Esophagus (tissue), 2 donors: ENCODE measurements around the gene LSM14A. TPM values are rescaled to one million over a fixed set of nuclear protein-coding genes. Genes with fewer than 3 reads are reported as not detected.

Source experiments
- H3K27ac ChIP-seq, 2 donors: one replicate each; pipeline ENCODE4 v1.5.1; 2013; ENCODE audit warnings: low read depth in 2 of 2, mild to moderate bottlenecking in 2 of 2, inconsistent platforms in 1 of 2, low read length in 1 of 2, moderate library complexity in 1 of 2
- H3K27me3 ChIP-seq, 2 donors: one replicate each; pipeline ENCODE4 v1.6.1; 2013; ENCODE audit warnings: low read length in 2 of 2, control low read depth in 1 of 2, mild to moderate bottlenecking in 1 of 2; ENCODE audit not compliant: insufficient read depth in 2 of 2, control insufficient read depth in 1 of 2
- H3K36me3 ChIP-seq, 2 donors: one replicate each; pipeline ENCODE4 v1.6.1; 2013; ENCODE audit warnings: low read length in 1 of 2; ENCODE audit not compliant: control insufficient read depth in 2 of 2, insufficient read depth in 2 of 2
- H3K4me1 ChIP-seq, 2 donors: one replicate each; pipeline ENCODE4 v1.6.1; 2013; ENCODE audit warnings: low read length in 1 of 2; ENCODE audit not compliant: control insufficient read depth in 2 of 2, insufficient read depth in 2 of 2
- H3K4me3 ChIP-seq, 2 donors: one replicate each; pipeline ENCODE4 v1.5.1; 2013; ENCODE audit warnings: low read length in 2 of 2, mild to moderate bottlenecking in 2 of 2, low read depth in 1 of 2, moderate library complexity in 1 of 2
- H3K9me3 ChIP-seq, 2 donors: one replicate each; pipeline ENCODE4 v1.6.1; 2013; ENCODE audit warnings: mild to moderate bottlenecking in 2 of 2, low read depth in 1 of 2, low read length in 1 of 2, moderate library complexity in 1 of 2; ENCODE audit not compliant: control insufficient read depth in 2 of 2, insufficient read depth in 1 of 2
- WGBS, 2 donors: extraction: QIAGEN DNeasy Blood & Tissue Kit; methylation state at CpG; one replicate each; pipeline ENCODE4 v1.1.7; 2013; 5-methylcytosine and 5-hydroxymethylcytosine counted together
- polyA plus RNA-seq, 2 donors: library from polyadenylated mRNA; stranded (reverse); fragments of 200-250 nt; gene quantifications; one replicate each; pipeline ENCODE4 v1.2.3, GENCODE V29; 2013
- donor health status: healthy with polysubstance abuse.
- donor health status: Bipolar disorder and iron deficiency.

LSM14A gene
- polyA plus RNA-seq, 2 donors: 31.4 to 57.2 TPM

DNA sequence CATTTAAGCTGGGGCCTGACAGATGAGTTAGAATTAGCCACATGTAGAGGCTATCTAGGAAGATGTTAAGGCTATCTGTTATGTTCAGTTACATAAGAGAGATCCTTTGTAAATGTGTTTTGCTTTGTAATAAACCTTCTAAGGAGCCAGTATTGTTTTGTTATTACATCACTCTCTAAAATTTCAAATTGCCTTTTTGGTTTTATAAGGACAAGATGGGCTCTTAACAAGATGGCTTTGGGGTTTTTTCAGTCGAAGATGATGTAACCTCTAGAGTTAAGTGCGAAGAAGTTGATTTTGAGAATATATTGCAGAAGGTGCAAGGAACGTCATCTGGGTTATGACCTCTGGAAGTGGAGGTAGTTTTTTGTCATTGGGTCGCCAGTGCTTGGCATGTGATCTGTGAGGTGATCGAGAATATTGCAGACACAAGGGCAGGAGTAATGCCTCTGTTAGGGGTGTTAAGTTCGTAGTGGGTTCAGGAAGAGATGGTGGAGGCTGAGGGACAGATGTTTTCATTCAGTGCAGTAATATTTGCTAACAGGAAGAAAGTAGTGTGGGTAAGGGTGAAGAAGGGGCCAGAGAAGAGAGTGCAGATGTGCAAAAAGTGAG is 12.7 kb downstream of the LSM14A start:
- no peaks in the 10 kb centered on the region for H3K36me3 ChIP-seq
- no peak overlapping the region for H3K27ac ChIP-seq
- H3K4me3 ChIP-seq: no peak overlapping the region
- no peaks in the 10 kb centered on the region for H3K27me3 ChIP-seq
- no peaks in the 10 kb centered on the region for H3K4me1 ChIP-seq
- 62 to 66% methylated on average over 6 of the region's 6 CpGs for WGBS, 2 donors
- no peaks in the 10 kb centered on the region for H3K9me3 ChIP-seq

DNA sequence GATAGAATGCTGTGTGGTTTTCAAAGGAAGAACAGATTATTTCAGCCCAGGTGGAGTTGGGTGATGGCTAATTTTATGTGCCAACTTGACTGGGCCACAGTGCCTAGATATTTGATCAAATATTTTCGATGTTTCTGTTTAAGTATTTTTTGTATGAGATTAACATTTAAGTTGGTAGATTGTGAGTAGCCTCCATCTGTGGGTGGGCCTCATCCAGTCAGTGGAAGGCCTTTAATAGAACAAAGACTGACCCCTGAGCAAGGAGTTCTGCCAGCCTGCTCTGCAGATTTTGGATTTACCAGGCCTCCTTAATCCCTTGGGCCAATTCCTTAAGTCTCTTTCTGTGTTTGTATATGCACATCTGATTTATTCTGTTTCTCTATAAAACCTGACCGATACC is 13.9 kb downstream of the LSM14A start:
- Histone ChIP-seq H3K4me3 (no peak overlapping the region), H3K27ac (no peak overlapping the region), H3K4me1 (no peaks in the 10 kb centered on the region), H3K36me3 (no peaks in the 10 kb centered on the region), H3K9me3 (no peaks in the 10 kb centered on the region), H3K27me3 (no peaks in the 10 kb centered on the region)
- 89 to 90% methylated on average over 2 of the region's 2 CpGs for WGBS, 2 donors

DNA sequence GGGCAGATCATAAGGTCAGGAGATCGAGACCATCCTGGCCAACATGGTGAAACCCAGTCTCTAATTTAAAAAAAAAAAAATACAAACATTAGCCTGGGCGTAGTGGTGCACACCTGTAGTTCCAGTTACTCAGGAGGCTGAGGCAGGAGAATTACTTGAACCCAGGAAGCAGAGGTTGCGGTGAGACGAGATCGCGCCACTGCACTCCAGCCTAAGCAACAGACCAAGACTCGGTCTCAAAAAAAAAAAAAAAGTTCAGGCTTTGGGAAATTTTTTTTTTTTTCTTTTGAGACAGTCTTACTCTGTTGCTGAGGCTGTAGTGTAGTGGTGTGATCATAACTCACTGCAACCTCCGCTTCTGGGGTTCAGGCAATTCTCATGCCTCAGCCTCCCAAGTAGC is 14.7 kb downstream of the LSM14A start:
- Histone ChIP-seq H3K4me3 (no peak overlapping the region), H3K27me3 (no peaks in the 10 kb centered on the region), H3K36me3 (no peaks in the 10 kb centered on the region), H3K4me1 (no peaks in the 10 kb centered on the region), H3K27ac (no peak overlapping the region), H3K9me3 (no peaks in the 10 kb centered on the region)
- 97 to 98% methylated on average over 8 of the region's 8 CpGs for WGBS, 2 donors

DNA sequence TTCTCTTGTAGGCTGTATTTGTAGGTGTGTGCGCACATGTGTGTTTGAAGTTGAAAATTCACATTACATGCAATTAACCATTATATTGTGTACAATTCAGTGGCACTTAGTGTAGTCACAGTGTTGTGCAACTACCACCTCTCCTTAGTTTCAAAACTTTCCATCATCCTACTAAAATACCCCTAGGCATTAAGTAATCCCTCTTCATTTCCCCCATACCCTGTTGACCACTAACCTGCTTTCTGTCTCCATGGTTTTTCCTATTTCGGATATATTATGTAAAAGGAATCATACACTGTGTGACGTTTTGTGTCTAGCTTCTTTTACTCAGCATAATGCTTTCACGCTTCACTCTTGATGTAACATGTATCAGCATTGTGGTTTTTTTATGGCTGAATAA is 16.1 kb downstream of the LSM14A start:
- Histone ChIP-seq H3K4me1 (no peaks in the 10 kb centered on the region), H3K4me3 (no peak overlapping the region), H3K27ac (no peak overlapping the region), H3K9me3 (no peaks in the 10 kb centered on the region), H3K36me3 (no peaks in the 10 kb centered on the region), H3K27me3 (no peaks in the 10 kb centered on the region)
- WGBS, 2 donors: 85 to 86% methylated on average over 4 of the region's 4 CpGs

DNA sequence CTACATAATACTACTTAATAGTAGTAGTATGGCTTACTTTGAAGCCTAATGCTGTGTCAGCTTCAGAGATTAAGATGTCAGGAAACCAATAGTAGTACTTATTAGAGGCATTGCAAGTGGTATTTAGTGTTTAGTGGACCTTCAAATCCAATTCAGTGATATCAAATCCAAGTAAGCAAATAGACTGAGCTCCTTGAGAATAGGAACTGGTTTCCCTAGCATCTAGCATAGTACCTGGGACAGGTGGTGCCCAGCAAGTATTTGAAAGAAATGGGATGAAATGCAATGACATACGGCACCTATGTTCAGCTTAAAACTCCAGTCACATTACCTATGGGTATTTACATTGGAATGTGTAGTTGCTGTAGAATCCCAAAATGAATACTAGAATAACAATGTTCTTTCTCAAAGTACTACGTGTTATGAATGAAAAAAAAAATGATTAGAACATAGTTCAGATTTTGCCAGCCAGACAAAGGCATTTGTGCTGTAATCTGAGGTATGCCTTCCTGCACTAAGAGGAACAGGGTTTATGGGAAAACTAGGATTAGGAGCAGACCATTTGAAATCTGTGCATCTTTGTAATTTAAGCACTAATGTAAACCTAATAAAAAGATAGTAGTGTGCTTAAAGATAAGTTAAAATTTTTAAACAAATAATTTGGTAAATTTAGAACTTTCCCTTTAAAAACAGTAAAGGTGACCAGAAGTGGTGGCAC is 17.1 kb downstream of the LSM14A start:
- no peaks in the 10 kb centered on the region for H3K27me3 ChIP-seq
- no peak overlapping the region for H3K27ac ChIP-seq
- peaks cover 0 to 3% of the 10 kb centered on the region in 2 donors for H3K4me1 ChIP-seq
- H3K4me3 ChIP-seq: no peak overlapping the region
- no peaks in the 10 kb centered on the region for H3K9me3 ChIP-seq
- H3K36me3 ChIP-seq: peaks cover 0 to 2% of the 10 kb centered on the region in 2 donors
- 50 to 54% methylated on average over 2 of the region's 2 CpGs for WGBS, 2 donors

DNA sequence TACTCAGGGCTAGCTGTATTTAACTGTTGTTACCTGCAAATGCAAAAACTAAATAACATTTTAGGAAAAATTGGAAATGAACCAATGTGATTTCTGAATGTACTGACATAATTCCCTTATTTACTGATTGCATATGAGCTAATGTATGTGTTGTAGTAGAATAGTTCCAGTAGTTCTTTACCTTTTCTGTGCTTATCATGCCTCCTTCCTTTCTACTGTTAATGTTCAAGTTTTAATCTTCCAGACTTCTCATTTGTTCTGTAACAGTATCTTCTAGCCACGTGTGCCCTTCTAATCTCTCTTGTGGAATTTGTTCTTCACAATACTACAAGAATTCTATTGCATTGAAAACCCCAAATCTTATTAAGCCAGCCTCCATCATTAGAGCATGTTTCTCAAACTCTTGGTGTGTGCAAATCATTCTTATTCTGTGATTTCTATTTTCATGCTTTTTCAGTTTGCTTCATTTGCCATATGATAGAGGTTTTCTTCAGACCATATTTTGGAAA is 17.7 kb downstream of the LSM14A start:
- H3K4me1 ChIP-seq: peaks cover 0 to 3% of the 10 kb centered on the region in 2 donors
- 17 to 19% methylated on average over 1 of the region's 1 CpG for WGBS, 2 donors

DNA sequence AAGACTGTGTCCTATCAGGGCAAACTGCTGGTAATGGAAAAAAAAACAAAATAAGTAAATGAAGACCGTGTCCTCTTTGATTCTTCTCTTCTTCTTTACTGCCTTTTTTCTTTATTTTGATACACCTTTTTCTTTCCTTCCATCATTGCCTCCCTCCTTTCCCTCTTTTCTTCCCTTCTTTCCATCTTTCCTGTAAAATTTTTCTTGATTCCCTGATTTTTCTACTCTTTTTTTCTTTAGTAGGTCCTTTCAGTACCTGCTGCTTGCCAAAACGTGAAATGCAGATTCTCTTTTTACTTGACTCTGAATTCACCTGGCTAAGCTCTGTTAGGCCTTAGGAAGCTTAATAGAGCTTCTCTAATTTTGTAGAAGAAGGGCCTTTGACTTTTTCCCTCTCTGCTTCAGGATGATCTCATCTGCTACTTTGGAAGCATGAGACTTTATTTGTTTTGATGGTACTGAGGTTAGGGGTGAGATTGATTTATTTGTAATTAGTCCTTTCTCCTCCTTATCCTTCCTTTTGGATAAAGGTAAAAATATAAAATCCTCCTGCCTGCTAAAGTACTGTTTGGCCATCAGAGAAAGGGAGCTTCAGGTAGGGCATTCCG is 19.2 kb downstream of the LSM14A start:
- Histone ChIP-seq H3K9me3 (no peaks in the 10 kb centered on the region), H3K4me1 (peaks cover 0 to 3% of the 10 kb centered on the region in 2 donors), H3K36me3 (peaks cover 0 to 3% of the 10 kb centered on the region in 2 donors), H3K4me3 (no peak overlapping the region), H3K27me3 (no peaks in the 10 kb centered on the region), H3K27ac (no peak overlapping the region)
- WGBS, 2 donors: 66 to 70% methylated on average over 3 of the region's 3 CpGs

More for the DNA sequence above, 17.7 kb downstream of the LSM14A start:
- Histone ChIP-seq H3K27ac (no peak overlapping the region), H3K36me3 (peaks cover 0 to 3% of the 10 kb centered on the region in 2 donors), H3K4me3 (no peak overlapping the region), H3K27me3 (no peaks in the 10 kb centered on the region), H3K9me3 (no peaks in the 10 kb centered on the region)

DNA sequence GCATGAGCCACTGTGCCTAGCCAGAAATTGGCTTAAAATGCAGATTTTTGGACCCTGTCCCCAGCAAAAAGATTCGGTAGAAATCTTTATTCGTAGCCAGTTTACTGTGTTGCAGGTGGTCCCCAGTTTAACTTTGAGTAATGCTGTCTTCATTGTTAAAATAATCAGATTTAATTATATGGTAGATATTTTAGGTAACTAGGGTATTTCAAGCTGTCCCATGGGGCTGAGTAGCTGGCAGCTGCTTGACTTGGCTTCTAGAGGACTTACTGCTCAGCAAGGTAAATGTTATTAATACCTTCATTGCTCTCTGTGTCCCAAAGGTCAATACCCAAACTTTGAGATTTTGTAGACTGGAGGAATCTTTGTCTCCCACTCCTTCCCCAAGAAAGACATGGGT is 21.1 kb downstream of the LSM14A start:
- peaks cover 0 to 6% of the 10 kb centered on the region in 2 donors for H3K36me3 ChIP-seq
- WGBS, 2 donors: 82 to 89% methylated on average over 2 of the region's 2 CpGs
- no peaks in the 10 kb centered on the region for H3K27me3 ChIP-seq
- H3K4me3 ChIP-seq: no peak overlapping the region
- H3K27ac ChIP-seq: no peak overlapping the region
- no peaks in the 10 kb centered on the region for H3K9me3 ChIP-seq
- peaks cover 0 to 3% of the 10 kb centered on the region in 2 donors for H3K4me1 ChIP-seq

DNA sequence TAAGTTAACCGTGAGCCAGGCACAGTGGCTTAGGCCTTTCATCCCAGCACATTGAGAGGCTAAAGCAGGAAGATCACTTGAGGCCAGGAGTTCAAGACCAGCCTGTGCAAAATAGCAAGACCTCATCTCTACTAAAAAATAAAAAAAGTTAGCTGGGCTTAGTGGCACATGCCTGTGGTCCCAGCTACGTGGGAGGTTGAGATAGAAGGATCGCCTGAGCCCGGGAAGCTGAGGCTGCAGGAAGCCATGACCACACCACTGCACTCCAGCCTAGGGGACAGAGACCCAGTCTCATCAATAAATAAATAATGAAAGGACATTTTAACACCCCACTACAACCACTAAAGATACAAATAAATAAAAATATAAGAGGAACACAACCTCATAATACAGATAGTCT is 21.6 kb downstream of the LSM14A start:
- Histone ChIP-seq H3K9me3 (no peaks in the 10 kb centered on the region), H3K36me3 (peaks cover 0 to 6% of the 10 kb centered on the region in 2 donors), H3K4me3 (no peak overlapping the region), H3K27ac (no peak overlapping the region), H3K4me1 (peaks cover 0 to 3% of the 10 kb centered on the region in 2 donors), H3K27me3 (no peaks in the 10 kb centered on the region)
- 88 to 89% methylated on average over 4 of the region's 4 CpGs for WGBS, 2 donors
